AG10803 (cell line): ENCODE data around the gene ADAM8.

Experiments
- DNase-seq: peaks from one replicate; pipeline ENCODE4 v3.0.0; 2010; ENCODE audit warnings: low read depth
- H3K4me3 ChIP-seq: 2 replicates; pipeline ENCODE4 v1.5.1; 2011; ENCODE audit warnings: mild to moderate bottlenecking, low read length, control low read depth
- TF ChIP-seq, protein P1 (sequence below): conservative IDR thresholded peaks from 2 replicates; pipeline ENCODE4 v1.5.1; 2011; ENCODE audit warnings: mild to moderate bottlenecking, low read length, control low read depth, inconsistent platforms

Gene ADAM8

DNA sequence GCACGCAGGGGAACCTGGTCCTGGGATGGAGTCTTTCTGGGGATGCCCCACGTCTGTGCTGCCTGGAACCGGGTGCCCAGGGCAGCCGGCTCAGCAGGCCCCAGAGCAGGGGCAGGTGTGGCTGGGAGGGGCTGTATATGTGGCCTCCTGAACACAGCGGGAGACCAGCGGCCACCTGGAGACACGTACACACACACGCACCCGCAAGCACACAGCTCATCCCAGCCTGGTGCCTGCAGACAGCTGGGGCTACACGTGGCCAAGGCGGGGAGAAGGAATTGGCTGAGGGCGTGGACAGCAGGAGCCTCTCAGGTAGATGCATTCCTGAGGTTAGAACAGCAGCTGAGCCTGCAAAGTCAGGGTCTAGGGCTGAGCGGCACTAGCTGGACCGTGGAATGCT, 14.0 kb downstream of the ADAM8 start:
- no peak overlapping the region for H3K4me3 ChIP-seq

DNA sequence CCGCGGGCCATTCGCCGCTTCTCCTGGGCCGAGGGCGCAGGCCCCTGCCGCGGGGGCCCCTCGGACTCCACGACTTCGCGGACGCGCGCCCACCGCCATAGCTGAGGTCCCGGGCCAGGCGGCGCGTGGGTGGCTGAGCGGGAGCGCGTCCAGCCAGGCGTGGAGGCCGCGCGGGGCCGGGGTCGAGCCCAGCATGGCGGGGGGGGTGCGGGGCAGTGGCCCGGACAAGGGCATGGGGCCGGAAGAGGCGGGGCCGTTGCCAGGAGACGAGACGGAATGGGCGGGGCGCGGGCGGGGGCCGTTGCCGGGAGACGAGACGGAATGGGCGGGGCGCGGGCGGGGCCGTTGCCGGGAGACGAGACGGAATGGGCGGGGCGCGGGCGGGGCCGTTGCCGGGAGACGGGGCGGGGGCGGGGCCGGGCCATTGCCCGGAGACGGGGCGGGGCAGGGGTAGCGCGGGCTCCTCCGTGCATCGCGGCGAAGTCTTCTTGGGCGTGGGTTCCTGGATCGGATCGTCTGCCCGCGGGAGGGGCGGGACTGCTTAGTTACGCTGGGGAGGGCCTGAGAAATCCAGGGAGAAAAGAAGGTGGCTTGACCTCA, 14.8 kb downstream of the ADAM8 start:
- peak; percentile 60 for DNase-seq
- H3K4me3 ChIP-seq, result peak overlapping the region; percentile 57
- TF ChIP-seq, protein P1, sequence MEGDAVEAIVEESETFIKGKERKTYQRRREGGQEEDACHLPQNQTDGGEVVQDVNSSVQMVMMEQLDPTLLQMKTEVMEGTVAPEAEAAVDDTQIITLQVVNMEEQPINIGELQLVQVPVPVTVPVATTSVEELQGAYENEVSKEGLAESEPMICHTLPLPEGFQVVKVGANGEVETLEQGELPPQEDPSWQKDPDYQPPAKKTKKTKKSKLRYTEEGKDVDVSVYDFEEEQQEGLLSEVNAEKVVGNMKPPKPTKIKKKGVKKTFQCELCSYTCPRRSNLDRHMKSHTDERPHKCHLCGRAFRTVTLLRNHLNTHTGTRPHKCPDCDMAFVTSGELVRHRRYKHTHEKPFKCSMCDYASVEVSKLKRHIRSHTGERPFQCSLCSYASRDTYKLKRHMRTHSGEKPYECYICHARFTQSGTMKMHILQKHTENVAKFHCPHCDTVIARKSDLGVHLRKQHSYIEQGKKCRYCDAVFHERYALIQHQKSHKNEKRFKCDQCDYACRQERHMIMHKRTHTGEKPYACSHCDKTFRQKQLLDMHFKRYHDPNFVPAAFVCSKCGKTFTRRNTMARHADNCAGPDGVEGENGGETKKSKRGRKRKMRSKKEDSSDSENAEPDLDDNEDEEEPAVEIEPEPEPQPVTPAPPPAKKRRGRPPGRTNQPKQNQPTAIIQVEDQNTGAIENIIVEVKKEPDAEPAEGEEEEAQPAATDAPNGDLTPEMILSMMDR, result no peak

More for the DNA sequence above, 14.0 kb downstream of the ADAM8 start:
- no peak for DNase-seq
- TF ChIP-seq, protein P1, result no peak

DNA sequence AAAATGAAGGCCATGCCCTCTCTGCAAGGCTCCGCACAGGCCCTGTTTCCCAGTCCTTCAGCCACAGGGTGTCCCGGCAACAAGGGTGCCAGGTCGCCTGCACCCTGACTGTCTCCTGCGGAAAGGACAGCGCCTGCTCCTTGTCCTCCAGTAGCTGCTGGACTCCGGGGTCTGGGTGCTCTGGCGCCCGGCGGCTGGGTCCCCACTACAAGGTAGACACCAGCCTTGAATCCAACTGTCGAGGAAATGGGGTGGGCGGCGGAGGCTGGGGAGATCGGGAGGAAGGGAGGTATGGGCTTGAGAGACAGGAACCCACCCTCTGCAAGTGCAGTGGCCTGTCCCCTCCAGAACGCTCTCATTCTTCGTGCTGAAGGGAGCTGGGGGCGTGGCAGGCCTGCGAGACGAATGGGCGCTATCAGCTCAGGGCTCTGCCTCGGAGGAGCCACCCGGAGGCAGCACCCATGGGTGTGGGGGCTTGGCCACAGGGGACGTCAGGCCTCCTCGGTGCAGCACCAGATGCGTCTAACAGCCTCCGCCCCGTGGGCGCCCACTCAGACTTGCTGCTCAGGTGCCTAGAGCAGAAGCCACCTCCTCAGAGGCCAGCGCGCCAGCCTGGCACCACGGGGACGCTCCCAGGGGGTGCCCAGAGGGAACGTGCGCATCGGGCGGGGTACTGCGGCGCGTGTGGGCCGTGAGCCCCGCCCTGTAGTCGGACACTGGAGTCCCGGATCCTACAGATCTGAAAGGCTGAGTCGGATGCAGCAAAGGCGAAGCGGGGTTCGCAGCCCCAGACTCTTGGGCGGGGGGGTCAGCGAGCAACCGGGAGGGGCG, 15.6 kb downstream of the ADAM8 start:
- peak overlapping the region; percentile 57 for H3K4me3 ChIP-seq
- DNase-seq, result peak; percentile 33
- TF ChIP-seq, protein P1, result no peak

DNA sequence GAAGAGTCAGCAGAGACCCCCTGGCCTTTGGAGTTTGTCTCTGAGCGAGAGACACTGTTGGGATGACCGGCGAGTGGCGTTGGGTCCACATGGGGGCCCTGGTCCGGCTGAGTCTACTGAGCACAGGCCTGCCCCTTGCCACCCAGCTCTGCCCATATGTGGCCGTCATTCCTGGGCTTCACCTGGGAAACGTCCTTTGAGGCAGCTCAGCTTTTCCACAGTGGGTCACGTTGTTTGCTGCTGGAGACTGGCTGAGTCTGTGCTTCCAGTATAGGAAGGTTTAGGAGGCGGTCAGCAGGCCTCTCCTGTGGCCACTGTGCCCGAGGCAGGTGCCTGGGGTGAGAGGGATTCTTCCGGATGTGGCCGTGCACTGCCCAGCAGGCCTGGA, 17.1 kb downstream of the ADAM8 start:
- TF ChIP-seq, protein P1, result no peak
- no peak overlapping the region for H3K4me3 ChIP-seq
- DNase-seq, result no peak

DNA sequence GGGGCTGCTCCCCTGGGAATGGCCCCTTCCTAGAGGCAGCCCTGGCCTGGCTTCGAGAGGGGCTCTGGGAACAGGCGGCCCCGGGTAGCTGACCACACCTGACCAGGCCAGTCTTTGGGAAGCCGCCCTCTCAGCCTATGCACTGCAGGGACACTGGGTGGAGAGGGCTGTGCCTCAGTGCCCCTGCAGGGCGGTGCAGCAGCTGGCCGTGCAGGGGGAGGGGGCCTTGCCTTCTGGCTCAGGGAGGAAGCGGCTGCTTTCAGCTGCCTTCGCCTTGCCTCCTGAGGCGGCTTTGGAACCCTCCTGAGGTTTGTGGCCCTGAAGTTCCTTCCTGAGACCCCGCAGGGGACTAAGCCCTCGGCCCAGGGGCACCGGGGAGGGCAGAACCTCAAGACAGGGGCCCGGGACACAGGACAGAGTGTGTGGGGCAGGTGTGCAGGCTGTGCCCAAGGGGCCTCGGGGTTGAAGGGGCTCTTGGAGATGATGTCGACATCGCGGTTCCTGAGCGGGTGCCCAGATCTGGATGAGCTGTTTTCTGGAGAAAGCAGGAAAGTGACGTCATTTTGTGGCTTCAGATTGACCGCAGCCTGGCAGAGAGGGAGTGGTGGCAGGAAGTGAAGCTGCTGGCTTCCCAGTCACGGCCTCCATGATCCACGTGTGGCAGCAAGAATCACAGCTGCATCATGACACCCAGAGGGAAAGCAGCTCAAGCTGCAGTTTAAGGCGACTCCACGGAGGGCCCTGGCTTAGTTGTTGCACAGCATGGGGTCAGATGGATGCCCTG, 17.7 kb downstream of the ADAM8 start:
- DNase-seq, result peak; percentile 99
- TF ChIP-seq, protein P1, result no peak

DNA sequence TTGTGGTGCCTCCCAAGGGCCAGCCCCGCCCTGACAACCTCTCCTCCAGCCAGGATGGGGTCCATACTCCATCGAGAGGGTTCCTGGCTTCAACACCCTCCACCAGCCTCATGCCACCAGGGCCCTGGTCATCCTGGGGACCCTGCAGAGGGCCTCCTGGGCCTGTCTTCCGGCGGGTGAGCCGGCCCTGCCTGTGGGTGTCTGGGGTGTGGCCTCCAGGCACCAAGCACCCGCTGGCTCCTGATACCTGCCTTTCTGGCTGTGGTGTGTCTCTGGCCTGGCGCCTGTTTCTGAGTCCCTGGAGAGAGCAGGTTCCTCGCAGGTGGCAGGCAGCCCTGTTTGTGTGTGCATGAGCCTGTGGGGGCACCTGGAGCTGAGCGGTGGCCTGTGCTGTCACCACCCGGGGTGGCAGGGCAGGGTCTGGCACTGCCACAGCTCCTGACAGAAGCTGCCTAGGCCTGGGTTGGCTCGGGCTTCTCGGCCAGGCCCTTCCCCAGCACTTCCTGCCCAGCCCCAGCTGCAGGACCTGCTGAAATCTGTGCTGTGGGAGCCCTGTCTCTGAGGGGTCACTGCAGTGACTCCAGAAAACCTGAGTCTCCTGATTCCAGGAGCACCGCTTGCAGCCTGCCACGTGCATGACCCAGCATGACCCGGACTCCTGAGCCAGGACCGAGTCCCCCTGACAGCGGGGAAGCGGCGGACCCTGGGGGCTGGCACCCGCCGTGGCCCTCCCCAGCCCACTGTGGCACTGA, 18.4 kb downstream of the ADAM8 start:
- H3K4me3 ChIP-seq, result no peak overlapping the region
- no peak for DNase-seq
- TF ChIP-seq, protein P1, result no peak

More for the DNA sequence above, 17.7 kb downstream of the ADAM8 start:
- H3K4me3 ChIP-seq, result no peak overlapping the region
